HG03354 (cell line): ENCODE results near the gene MRGPRX2.
A peak's percentile ranks its signal among the peaks of the same experiment; 100 is the strongest.

Source experiments
- ATAC-seq: cut with Tn5 transposase; IDR thresholded peaks from one replicate; pipeline ENCODE4 v1.9.1; 2021; ENCODE audit warnings: mild to moderate bottlenecking; ENCODE audit not compliant: unreplicated experiment, poor library complexity, severe bottlenecking

The MRGPRX2 gene

DNA sequence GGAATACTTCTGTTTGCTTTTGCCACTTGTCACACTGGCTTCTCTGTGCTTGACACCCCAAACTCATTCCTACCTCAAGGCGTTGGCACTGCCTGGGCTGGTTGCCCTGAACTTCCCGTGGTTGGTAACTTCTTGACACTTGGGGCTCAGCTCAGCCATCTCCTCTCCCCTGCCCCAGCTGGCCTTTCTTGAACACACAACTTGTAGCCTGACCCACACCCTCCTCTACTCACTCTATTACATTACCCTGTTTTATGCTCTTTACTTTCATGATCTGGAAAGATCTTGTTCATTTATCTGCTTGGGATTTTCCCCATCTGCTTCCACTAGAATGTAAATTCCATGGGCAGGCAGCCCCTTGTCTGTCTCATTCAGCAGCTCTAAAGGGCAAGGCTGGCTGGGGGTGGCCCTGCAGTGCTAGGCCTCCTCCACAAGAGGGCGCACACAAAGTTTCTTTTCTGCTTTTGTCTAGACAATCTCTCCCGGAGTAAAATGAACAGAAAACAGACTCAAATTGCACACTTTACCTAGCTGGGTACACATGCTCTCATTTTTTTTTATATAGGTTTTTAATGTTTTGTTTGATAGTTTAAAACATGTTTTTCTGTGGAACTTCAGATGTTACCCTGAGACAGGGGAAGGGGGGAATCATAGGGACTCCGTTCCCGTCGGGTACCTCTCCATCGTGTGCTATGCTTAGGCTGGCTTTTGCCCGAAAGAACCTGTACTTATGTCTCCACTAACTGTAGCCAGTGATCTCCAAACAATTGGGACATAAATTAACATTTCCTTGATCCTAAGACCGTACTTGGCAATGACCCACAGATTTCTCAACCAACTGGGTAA, 16.4 kb upstream of the MRGPRX2 start:
- ATAC-seq, result peak; percentile 84

DNA sequence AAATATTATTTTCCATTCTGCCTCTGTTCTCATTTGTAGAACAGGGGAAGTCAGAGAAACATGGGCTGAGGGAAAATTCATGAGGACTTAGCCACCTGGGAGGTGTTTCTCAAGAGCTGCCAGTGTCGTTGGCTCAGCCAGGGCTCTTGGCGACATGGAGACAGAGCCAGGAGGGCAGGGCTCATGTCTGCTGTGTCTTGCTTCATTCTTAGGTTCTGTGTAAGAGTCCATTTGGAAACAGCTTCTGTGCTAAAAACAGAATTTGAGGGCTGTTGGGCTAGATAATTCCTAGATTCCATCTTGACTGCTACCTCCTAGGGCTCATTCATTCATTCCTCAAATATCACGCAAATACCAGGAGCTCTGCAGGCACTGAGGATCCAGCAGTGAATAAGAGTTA, 15.1 kb upstream of the MRGPRX2 start:
- ATAC-seq, result no peak

DNA sequence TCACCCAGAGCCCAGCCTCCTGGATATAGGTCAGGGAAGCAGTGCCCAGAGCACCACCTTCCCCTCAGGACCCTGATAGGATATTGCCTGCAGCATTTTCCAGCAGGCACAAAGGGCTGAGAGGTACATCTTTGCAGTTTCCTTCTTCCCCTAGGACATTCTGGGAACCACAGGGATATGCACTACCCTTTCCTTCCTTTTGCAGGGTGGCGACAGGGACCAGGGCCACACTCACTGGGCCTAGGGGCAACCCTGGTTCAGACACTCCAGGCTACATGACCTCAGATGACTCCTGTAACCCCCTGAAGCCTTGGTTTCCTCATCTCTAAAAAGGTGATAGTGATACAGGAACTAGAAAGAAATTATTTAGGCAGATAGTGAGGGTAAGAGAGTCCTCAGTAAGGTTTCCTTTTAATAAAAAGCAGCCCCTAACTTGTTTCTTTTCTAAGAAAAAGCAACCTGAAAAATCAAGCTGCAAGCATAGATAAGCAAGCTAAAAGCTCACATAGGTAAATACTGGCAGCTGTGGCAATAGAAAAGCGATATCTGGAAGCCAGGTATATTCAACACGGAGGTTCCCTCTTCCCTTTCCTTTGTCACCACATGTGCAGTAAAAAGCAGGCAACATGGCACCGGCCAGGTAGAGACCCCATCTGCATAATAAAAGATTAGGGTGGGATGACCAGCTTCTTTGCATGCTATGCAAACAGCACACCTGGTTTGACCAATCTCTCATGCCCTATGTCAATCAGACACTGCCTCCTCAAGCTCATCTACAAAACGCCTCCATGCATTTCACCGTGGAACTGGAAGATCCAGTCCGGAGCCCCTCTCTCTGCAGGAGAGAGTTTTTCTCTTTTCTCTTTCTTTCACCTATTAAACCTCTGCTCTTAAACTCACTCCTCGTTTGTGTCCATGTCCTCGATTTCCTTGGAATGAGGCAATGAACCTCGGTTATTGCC, 13.2 kb upstream of the MRGPRX2 start:
- ATAC-seq, result no peak

DNA sequence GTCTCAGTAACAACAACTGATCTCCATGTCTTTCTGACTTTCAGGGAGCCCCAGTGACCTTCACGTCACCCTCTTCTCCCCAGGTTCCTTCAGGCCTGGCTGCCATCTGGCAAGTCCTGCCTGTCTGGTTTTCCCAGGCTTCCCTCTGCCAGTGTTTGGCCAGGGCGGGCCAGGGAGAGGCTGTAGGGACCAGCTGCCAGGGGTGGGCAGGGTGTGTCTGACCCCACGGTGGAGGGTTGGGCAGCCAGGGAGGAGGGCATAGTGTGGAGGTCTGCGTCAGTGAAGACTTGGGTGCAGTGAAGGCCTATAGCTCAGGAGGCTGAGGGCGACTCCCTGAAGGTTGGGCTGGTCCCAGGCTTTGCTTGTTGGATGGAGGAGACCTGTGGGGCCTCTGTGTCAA, 11.9 kb upstream of the MRGPRX2 start:
- no peak for ATAC-seq

DNA sequence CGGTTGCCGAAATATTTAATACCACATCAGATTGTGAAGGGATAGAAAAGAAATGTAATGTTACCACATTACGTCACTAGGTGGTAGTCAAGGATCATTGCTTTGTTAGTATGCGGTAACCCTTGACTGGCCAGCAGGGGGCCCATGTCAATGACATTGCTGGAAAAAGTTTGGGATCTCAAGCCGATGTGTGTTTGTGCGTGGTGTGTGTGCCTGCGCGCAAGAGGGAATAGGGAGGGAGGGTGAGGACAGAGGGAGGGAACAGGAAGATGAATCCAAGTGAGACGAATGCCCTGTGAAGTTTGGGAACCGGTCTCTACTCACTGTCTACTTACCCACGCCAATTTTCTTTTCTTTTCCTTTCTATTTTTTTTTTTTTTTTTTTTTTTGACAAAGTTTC, 10.7 kb upstream of the MRGPRX2 start:
- ATAC-seq, result peak; percentile 98

DNA sequence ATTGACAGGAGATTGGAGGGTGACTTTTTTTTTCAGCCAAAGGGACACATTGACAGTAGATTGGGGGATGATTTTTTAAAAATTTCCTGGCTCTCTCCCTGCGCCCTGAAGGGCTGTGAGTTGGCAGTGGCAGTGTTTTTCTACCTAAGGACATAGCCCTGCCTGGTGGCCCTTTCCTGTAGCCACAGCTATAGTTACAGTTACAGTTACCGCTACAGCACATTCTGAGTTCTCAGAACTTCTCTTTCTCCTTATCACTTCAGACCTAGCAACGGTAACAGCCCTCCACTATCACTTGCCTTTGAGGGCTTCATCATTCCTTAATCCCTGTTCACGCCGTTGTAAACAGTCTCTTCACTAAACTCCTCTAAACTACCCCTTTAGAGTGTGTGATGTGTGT, 684 bp downstream of the MRGPRX2 start:
- ATAC-seq, result no peak

DNA sequence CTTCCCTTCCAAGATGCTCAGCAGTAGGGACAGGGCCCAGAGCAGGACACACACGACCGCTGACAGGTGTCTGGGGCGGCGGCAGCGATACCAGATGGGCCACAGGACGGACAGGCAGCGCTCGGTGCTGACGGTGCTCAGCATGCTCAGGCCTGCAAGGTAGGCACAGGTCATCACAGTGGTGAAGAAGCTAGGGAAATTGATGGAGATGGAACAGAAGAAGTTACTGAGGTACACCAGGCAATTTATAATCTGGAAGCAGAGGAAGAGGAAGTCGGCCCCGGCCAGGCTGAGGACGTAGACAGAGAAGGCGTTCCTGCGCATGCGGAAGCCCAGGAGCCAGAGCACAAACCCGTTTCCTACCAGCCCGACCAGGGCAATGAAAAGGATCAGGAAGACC, 4.6 kb downstream of the MRGPRX2 start:
- no peak for ATAC-seq

DNA sequence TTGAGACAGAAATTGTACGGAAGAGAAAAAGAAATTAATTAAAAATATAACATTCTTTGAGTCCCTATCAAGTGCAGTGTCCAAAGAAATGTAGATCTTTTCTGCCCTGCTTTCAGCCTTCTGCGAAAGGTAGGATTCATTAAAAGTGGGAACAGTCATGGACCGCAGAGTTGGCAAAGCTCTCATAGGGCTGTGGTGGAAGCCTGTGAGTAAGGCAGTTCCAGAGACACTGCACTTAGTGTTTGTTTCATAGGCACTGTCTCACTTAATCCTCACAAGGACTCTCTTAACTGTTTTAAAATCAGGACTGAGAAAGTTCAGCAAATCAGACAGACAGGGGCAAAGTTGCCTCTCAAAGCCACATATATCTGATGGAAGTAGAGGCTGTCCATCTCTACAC, 5.5 kb downstream of the MRGPRX2 start:
- ATAC-seq, result no peak

DNA sequence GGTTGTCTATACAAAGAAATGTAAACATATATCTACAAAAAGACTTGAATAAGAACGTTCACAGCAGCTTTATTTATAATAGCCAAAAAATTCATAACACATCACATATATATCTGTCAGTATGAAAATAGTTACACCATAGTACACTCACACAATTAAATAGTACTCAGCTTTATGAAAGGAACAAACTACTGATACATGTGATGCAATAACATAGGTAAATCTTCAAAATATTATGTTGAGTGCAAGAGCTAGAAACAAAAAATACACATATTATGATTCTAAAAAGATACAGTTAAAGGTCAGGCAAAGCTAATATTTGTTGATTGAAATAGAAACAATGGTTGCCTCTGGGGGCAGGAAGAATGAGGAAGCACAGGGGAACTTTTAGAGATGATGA, 6.6 kb downstream of the MRGPRX2 start:
- ATAC-seq, result no peak

DNA sequence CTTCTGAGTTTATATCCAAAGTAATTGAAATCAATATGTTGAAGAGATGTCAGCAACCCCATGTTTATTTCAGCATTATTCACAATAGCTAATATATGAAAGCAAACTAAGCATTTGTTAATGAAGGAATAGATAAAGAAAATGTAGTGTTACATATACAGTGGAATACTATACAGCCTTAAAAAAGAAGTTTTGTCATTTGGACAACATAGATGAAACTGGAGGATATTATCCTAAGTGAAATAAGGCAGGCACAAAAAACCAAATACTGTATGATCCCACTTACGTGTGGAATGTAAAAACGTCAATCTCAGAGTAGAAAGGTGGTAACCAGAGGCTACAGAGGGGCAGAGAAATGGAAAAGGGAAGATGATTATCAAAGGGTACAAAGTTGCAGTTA, 10.2 kb downstream of the MRGPRX2 start:
- ATAC-seq, result no peak

DNA sequence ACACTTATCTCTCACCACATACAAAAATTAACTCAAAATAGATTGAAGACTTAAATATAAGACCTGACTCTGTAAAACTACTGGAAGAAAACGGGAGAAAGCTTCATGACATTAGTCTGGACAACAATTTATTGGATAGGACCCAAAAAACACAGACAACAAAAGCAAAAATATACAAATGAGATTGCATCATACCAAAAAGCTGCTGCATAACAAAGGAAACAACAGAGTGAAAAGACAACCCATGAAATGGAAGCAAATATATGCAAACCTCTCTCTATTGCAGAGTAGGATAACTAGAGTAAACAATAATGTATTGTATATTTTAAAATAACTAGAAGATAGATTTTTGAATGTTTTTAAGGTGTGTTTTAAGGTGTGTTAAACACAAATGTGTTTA, 11.2 kb downstream of the MRGPRX2 start:
- no peak for ATAC-seq

DNA sequence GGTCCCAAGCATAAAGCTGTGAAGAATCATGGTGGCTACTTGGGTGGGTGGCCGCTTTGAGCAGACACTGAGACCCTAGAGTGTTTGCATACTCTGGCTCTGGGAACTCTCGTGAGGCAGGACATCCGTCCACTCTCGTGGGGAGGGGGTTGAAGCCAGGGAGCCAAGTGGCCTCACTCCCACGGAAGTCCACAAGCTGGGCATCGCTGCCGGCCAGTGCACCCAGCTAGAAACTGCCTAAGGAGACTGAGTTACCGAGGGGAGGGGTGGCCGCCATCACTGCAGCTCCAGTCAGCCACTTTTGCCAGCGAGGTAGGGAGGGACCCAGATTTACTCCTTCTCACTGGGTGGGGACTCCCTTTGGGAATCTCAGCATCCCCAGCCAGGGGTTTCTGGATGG, 20.5 kb downstream of the MRGPRX2 start:
- no peak for ATAC-seq

DNA sequence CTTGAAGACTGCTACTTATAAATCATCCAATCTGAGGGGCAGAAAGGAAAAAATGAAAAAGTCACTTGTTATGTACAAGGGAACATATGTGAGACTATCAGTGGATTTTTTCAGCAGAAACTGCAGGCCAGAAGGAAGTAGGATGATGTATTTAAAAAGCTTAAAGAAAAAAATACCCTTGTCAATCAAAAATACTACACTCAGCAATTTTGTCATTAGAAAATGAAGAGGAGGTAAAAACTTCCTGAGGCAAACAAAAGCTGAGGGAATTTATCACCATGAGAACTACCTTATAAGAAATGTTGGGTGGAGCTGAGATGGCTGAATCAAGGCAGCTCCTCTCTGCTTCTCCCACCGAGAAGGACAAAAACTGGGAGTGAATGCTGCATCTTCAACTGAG, 21.1 kb downstream of the MRGPRX2 start:
- no peak for ATAC-seq

DNA sequence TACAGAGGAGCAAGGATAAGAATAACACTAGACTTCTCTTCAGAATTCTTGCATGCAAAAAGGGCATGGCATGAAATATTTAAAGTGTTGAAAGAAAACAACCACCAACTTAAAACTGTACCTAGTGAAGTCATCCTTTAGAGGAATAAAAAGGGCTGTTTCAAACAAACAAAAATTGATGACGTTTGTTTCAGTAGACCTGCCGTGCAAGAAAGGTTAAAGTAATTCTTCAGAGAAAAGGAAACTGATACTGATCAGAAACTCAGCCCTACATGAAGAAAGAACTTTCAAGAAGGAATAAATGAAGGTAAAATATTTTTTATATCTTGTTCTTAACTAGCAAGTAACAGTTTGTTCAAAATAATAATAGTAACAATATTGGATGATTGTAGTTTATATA, 27.5 kb downstream of the MRGPRX2 start:
- ATAC-seq, result no peak

DNA sequence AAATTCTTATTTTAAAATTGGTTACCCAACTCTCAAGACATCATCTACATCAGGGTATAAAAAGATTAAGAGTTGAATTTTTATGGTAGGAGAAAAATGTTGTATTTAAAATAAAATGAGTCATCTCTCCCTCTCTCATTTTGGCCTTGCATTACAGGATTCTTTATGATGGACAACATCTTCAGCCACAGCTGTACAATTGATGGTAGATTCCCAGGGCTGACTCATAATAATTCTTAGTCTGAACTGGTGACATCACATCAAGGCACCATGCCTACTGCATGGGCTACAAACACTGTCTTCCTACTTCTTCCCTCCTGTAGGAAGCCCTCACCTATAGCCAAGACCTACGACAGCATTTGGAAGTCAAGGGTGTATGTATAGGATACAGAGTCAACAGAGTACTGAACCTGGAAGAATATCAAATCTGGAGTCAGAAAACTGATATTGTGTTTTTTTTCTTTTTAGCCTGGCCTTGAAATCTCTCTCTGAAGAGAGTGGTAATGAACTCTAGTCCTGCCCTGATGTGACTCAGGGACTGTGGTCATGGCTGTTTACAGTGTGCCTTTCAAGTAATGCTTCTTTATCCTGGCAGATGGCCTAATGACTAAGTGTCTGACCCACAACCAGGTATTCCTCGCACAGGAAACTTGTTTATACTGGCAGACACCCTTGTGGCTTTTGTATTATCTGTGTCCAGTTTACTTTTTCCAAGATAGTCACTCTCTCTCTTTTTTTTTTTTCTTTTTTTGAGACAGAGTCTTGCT, 32.5 kb downstream of the MRGPRX2 start:
- no peak for ATAC-seq

DNA sequence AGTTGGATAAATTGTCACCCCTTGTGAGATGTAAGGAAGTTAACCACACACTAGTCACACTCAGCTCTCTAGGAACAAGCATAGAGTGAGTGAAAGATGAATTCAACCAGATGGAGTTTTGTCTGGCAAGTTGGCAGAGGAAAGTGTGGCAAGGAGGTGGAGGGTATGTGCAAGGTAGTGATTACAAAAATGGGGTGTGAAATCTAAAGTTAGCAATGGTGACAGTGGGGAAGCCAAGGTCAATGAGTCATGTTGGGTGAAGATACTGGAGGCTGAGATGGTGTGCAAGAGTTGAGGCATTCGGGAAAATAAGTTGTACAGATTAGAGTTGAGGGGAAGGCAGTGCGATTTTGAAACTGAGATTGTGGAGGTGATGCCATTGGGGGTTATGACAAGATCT, 33.7 kb downstream of the MRGPRX2 start:
- no peak for ATAC-seq

DNA sequence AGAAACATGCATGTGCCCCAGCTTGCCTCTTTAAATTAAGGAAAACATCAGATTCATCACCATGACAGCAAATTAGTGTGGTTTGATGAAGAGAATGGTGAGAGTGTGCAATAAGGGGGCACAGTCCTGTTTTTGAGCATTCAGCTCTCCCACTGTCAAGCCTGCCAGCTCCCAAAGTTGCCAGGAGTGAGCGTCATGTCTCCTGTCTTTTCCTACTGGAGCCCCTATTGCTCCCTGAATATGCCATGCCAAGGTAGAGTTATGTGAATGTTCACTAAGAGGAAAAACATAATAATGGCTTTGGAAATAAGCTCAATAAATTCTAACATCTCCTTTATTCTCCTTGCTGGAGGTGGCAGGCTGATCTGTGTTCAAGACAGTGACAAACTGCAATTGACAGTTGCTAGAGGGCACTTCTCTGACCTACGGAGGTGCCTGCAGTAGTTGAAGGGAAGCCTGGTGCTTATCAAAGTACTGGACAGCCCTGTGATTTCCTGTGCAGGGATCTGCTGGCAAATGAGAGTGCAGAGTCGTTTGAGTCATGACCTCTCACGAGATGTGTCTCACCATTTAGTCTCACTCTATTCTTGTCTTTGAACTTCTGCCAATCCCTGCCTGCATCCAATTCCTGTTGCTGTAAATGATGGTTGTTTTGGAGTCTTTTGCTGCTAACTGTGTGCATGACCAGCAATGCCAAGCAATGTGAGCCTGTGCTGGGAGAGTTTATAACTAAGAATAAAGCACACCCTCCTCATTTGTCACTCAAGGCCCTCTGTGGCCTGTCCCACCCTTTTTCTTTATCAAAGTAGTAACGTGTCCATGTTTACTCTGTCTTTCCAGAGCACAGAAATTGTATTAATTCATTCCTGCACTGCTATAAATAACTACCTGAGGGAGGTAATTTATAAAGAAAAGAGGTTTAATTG, 34.8 kb downstream of the MRGPRX2 start:
- no peak for ATAC-seq

DNA sequence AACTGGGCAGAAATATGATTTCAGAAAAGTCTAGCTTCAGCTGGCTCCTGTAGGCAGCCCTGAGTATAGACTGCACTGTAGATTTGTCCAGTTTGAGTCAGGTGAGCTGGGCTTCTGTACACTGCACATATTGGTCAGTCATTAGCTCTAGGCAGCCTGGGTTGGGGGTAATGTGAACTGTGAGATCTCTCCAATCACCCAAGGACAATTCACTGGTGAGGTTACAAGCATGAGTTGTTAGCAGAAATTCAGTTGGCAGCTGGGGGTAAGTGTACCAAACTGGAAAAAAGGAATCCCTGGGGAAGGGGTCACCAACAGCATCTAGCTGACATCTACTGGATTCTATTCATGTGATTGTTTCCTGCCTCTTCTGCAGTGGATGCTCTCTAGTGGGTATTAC, 39.7 kb downstream of the MRGPRX2 start:
- ATAC-seq, result no peak

DNA sequence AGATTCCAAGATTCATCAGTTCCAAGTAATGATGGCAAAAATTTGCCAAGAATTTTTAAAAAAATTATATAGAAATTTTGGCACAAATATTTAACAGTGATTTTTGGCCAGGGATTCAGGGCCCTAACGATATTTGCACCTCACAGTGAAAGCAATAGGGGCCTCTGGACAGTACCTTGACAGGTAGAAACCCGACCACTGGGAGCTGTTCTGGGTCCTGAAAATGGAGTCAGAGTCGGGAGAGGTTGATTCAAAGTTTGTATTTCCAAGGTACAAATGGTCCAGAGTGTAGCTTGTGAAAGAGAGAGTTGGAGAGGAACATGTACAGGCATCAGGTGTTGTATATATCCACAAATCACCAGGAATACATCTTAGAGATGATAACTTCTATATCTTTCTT, 41.6 kb downstream of the MRGPRX2 start:
- no peak for ATAC-seq
